IMR-90 (cell line): ENCODE results near the gene KRTAP3-1. TPM values are rescaled to one million over a fixed set of nuclear protein-coding genes. Genes with fewer than 3 reads are reported as not detected.

Experiments used
- ATAC-seq: fragments of 200-7000 bp; cut with Tn5 transposase; 2 replicates; pipeline ENCODE4 v1.9.1; 2020; ENCODE audit warnings: low read depth, mild to moderate bottlenecking, moderate library complexity
- BruUV-seq: library from RNA; stranded (reverse); fragments of 400-500 nt; replicated peaks from 2 replicates; lab custom pipeline; 2021; lab: Mats Ljungman, UMichigan
- CTCF ChIA-PET: fragments of 300-600 bp; formaldehyde crosslinking; extraction: SDS; loops from one replicate; lab custom pipeline; 2021; ENCODE audit warnings: antibody characterized with exemption; lab: Yijun Ruan, JAX
- POLR2A ChIA-PET: fragments of 300-600 bp; sonication (Branson Sonifier 250); formaldehyde crosslinking; loops from one replicate; lab custom pipeline; 2022; ENCODE audit warnings: antibody characterized with exemption; ENCODE audit not compliant: unreplicated experiment; lab: Charles Lee
- DNase-seq: peaks from one replicate; pipeline ENCODE4 v3.0.0; 2013
- H2AFZ ChIP-seq: replicated peaks from 2 replicates; pipeline ENCODE3; 2013; ENCODE audit warnings: low read length, mild to moderate bottlenecking; ENCODE audit not compliant: poor library complexity
- H2AK5ac ChIP-seq: 2 replicates; pipeline ENCODE4 v1.6.1; 2013; ENCODE audit warnings: low read depth, low read length, inconsistent platforms
- H2AK9ac ChIP-seq: replicated peaks from 2 replicates; pipeline ENCODE3; 2013; ENCODE audit warnings: mild to moderate bottlenecking, low read depth, low read length, moderate library complexity; ENCODE audit not compliant: poor library complexity
- H2BK120ac ChIP-seq: 2 replicates; pipeline ENCODE4 v1.6.1; 2013; ENCODE audit warnings: low read depth, low read length, inconsistent platforms
- H2BK15ac ChIP-seq: 3 replicates; pipeline ENCODE4 v1.6.1; 2013; ENCODE audit warnings: low read depth, low read length, inconsistent platforms
- H2BK20ac ChIP-seq: 2 replicates; pipeline ENCODE4 v1.6.1; 2013; ENCODE audit warnings: low read depth, mild to moderate bottlenecking, inconsistent platforms, low read length, moderate library complexity
- H2BK5ac ChIP-seq: 2 replicates; pipeline ENCODE4 v1.6.1; 2013; ENCODE audit warnings: mild to moderate bottlenecking, low read depth, low read length, inconsistent platforms; ENCODE audit not compliant: poor library complexity, severe bottlenecking
- H3K14ac ChIP-seq: replicated peaks from 2 replicates; pipeline ENCODE4 v1.6.1; 2013; ENCODE audit warnings: low read depth, low read length, inconsistent platforms
- H3K18ac ChIP-seq: 2 replicates; pipeline ENCODE4 v1.6.1; 2013; ENCODE audit warnings: low read depth, low read length, control low read depth
- H3K23ac ChIP-seq: 2 replicates; pipeline ENCODE4 v1.6.1; 2013; ENCODE audit warnings: low read depth, low read length, inconsistent platforms
- H3K27ac ChIP-seq: 2 replicates; pipeline ENCODE4 v1.5.1; 2013; ENCODE audit warnings: mild to moderate bottlenecking, control low read depth, low read length; ENCODE audit not compliant: insufficient read depth
- H3K27me3 ChIP-seq: 2 replicates; pipeline ENCODE4 v1.6.1; 2013; ENCODE audit warnings: low read length; ENCODE audit not compliant: control insufficient read depth, insufficient read depth
- H3K36me3 ChIP-seq: 2 replicates; pipeline ENCODE4 v1.6.1; 2013; ENCODE audit warnings: low read length, mixed read lengths; ENCODE audit not compliant: control insufficient read depth, insufficient read depth
- H3K4ac ChIP-seq: 2 replicates; pipeline ENCODE4 v1.6.1; 2013; ENCODE audit warnings: low read depth, low read length, inconsistent platforms
- H3K4me1 ChIP-seq: 2 replicates; pipeline ENCODE4 v1.6.1; 2013; ENCODE audit warnings: low read length, mixed read lengths; ENCODE audit not compliant: control insufficient read depth, insufficient read depth
- H3K4me2 ChIP-seq: 2 replicates; pipeline ENCODE4 v1.6.1; 2013; ENCODE audit warnings: low read depth, mild to moderate bottlenecking, control low read depth, low read length, moderate library complexity
- H3K4me3 ChIP-seq: 2 replicates; pipeline ENCODE4 v1.5.1; 2013; ENCODE audit warnings: low read depth, mild to moderate bottlenecking, control low read depth, low read length, moderate library complexity; ENCODE audit not compliant: insufficient read depth
- H3K56ac ChIP-seq: 2 replicates; pipeline ENCODE4 v1.6.1; 2013; ENCODE audit warnings: low read length, inconsistent platforms; ENCODE audit not compliant: insufficient read depth; ENCODE audit errors: extremely low read depth
- H3K79me1 ChIP-seq, 2 experiments: 2 replicates each; pipeline ENCODE4 v1.6.1; 2013; ENCODE audit warnings: low read length in 2 of 2, inconsistent platforms in 1 of 2, low read depth in 1 of 2
- H3K9ac ChIP-seq: 2 replicates; pipeline ENCODE4 v1.6.1; 2013; ENCODE audit warnings: low read depth, low read length, control low read depth
- H3K9me1 ChIP-seq: 2 replicates; pipeline ENCODE4 v1.6.1; 2013; ENCODE audit warnings: low read length, inconsistent platforms; ENCODE audit not compliant: insufficient read depth
- H3K9me3 ChIP-seq: 2 replicates; pipeline ENCODE4 v1.6.1; 2013; ENCODE audit warnings: low read length; ENCODE audit not compliant: control insufficient read depth, insufficient read depth
- H4K20me1 ChIP-seq: 2 replicates; pipeline ENCODE4 v1.6.1; 2013; ENCODE audit warnings: low read length, inconsistent platforms; ENCODE audit not compliant: insufficient read depth
- H4K5ac ChIP-seq: 2 replicates; pipeline ENCODE4 v1.6.1; 2013; ENCODE audit warnings: mild to moderate bottlenecking, low read depth, low read length, control low read depth
- H4K8ac ChIP-seq, 2 experiments: 2 replicates each; pipeline ENCODE4 v1.6.1; 2013; ENCODE audit warnings: low read depth in 2 of 2, low read length in 2 of 2, control low read depth in 1 of 2, inconsistent platforms in 1 of 2
- H4K91ac ChIP-seq: 2 replicates; pipeline ENCODE4 v1.6.1; 2013; ENCODE audit warnings: low read depth, low read length, inconsistent platforms; ENCODE audit not compliant: insufficient read depth
- BHLHE40 ChIP-seq: fragments of 150-350 bp; IDR thresholded peaks from 2 replicates; pipeline ENCODE4 v1.6.1; 2016; ENCODE audit warnings: mild to moderate bottlenecking, low read depth, low read length
- CEBPB ChIP-seq: IDR thresholded peaks from 2 replicates; pipeline ENCODE4 v1.6.1; 2012; ENCODE audit warnings: low read depth, low read length, improper control_type of control experiment
- CHD1 ChIP-seq: IDR thresholded peaks from 2 replicates; pipeline ENCODE4 v1.6.1; 2012; ENCODE audit warnings: low read depth, low read length, improper control_type of control experiment
- CTCF ChIP-seq: conservative IDR thresholded peaks from 2 replicates; pipeline ENCODE4 v1.5.1; 2012; ENCODE audit warnings: mild to moderate bottlenecking, low read depth, low read length, improper control_type of control experiment
- ELK1 ChIP-seq: fragments of 150-350 bp; IDR thresholded peaks from 2 replicates; pipeline ENCODE4 v1.6.1; 2016; ENCODE audit warnings: low read depth, mild to moderate bottlenecking, low read length, moderate library complexity, borderline replicate concordance
- FOS ChIP-seq: fragments of 150-350 bp; IDR thresholded peaks from 2 replicates; pipeline ENCODE4 v1.6.1; 2016; ENCODE audit warnings: low read depth, low read length
- MAFK ChIP-seq: IDR thresholded peaks from 2 replicates; pipeline ENCODE4 v1.6.1; 2012; ENCODE audit warnings: low read depth, low read length, improper control_type of control experiment
- MAZ ChIP-seq: IDR thresholded peaks from 2 replicates; pipeline ENCODE4 v1.6.1; 2012; ENCODE audit warnings: low read depth, mild to moderate bottlenecking, low read length, improper control_type of control experiment, moderate library complexity, borderline replicate concordance
- MXI1 ChIP-seq: IDR thresholded peaks from 2 replicates; pipeline ENCODE4 v1.6.1; 2012; ENCODE audit warnings: low read depth, mild to moderate bottlenecking, low read length, moderate library complexity, borderline replicate concordance
- NFE2L2 ChIP-seq: fragments of 150-350 bp; IDR thresholded peaks from 2 replicates; pipeline ENCODE4 v1.6.1; 2016; ENCODE audit warnings: low read depth, mild to moderate bottlenecking, low read length
- POLR2A ChIP-seq: IDR thresholded peaks from 2 replicates; pipeline ENCODE4 v1.6.1; 2012; ENCODE audit warnings: mild to moderate bottlenecking, low read depth, low read length
- RAD21 ChIP-seq: IDR thresholded peaks from 2 replicates; pipeline ENCODE4 v1.6.1; 2012; ENCODE audit warnings: low read length, improper control_type of control experiment
- RCOR1 ChIP-seq: IDR thresholded peaks from 2 replicates; pipeline ENCODE4 v1.6.1; 2012; ENCODE audit warnings: mild to moderate bottlenecking, low read length, improper control_type of control experiment; ENCODE audit not compliant: insufficient replicate concordance
- RFX5 ChIP-seq: IDR thresholded peaks from 2 replicates; pipeline ENCODE4 v1.8.0; 2012; ENCODE audit warnings: low read depth, mild to moderate bottlenecking, low read length, moderate library complexity
- SMC3 ChIP-seq: fragments of 150-350 bp; IDR thresholded peaks from 2 replicates; pipeline ENCODE4 v1.6.1; 2016; ENCODE audit warnings: low read depth, mild to moderate bottlenecking, antibody characterized with exemption, low read length, moderate library complexity
- USF2 ChIP-seq: fragments of 150-350 bp; IDR thresholded peaks from 2 replicates; pipeline ENCODE4 v1.6.1; 2017; ENCODE audit warnings: mild to moderate bottlenecking, antibody characterized with exemption, low read length, low read depth
- WGBS, 2 experiments: methylation state at CpG; one replicate each; pipeline versions ENCODE4 v1.1.5 to v1.1.7; 2013; ENCODE audit warnings: missing lambda C conversion rate in 2 of 2; ENCODE audit not compliant: insufficient read length in 1 of 2; ENCODE audit errors: extremely low coverage in 2 of 2; 5-methylcytosine and 5-hydroxymethylcytosine counted together
- dilution Hi-C: fragments of 300-500 bp; cut with HindIII; formaldehyde crosslinking; loops from one replicate; pipeline ENCODE4 v1.14.3; 2018; ENCODE audit warnings: low sequenced_read_pairs; ENCODE audit not compliant: unreplicated experiment
- in situ Hi-C: fragments of 300-500 bp; cut with MboI; formaldehyde crosslinking; loops from 3 replicates; pipeline ENCODE4 v1.14.3; 2019; ENCODE audit warnings: low sequenced_read_pairs, inconsistent platforms, mixed read lengths
- intact Hi-C: fragments of 100-400 bp; cut with micrococcal nuclease; formaldehyde crosslinking; loops from 2 replicates; pipeline ENCODE4 v1.10.0; 2022
- polyA plus RNA-seq, 3 experiments: library from polyadenylated mRNA; depleted of rRNA; stranded (reverse); fragments of >200 nt; gene quantifications; 2 replicates each; pipeline ENCODE4 v1.2.3, GENCODE V29; 2012; ENCODE audit warnings: low replicate concordance in 1 of 3
- total RNA-seq: library from RNA; depleted of rRNA; stranded (reverse); fragments of >200 nt; gene quantifications from 2 replicates; pipeline ENCODE4 v1.2.3, GENCODE V29; 2012

KRTAP3-1 gene
- total and polyA plus RNA-seq, 2 of the 4 experiments (the other 2 are of a cell fraction): not detected

GRCh38 chr17:41009936-41010335, 1.0 kb upstream of the KRTAP3-1 start:
- no peak overlapping the region for H3K23ac ChIP-seq
- no peak overlapping the region for H2AK5ac ChIP-seq
- no peak overlapping the region for H3K4me2 ChIP-seq
- ATAC-seq (no peak), DNase-seq (no peak)
- no peaks in the 10 kb centered on the region for H3K79me1 ChIP-seq
- H4K91ac ChIP-seq: no peak overlapping the region
- no peak overlapping the region for H3K27ac ChIP-seq
- H2BK5ac ChIP-seq: no peak overlapping the region
- H2AFZ ChIP-seq: no peak overlapping the region
- no peak overlapping the region for H3K18ac ChIP-seq
- H4K5ac ChIP-seq: no peak overlapping the region
- H3K27me3 ChIP-seq: no peaks in the 10 kb centered on the region
- no CpG with 5 or more reads among the region's 1 CpG for WGBS, 2 experiments
- no peak overlapping the region for H3K14ac ChIP-seq
- no peak overlapping the region for H4K8ac ChIP-seq
- TF ChIP-seq MXI1 (no peak), ELK1 (no peak), CTCF (no peak), BHLHE40 (no peak), RAD21 (no peak), NFE2L2 (no peak), FOS (no peak), POLR2A (no peak), MAZ (no peak), USF2 (no peak), RFX5 (no peak), CHD1 (no peak), CEBPB (no peak), RCOR1 (no peak), MAFK (no peak), SMC3 (no peak)
- H2BK15ac ChIP-seq: no peak overlapping the region
- H3K9ac ChIP-seq: no peak overlapping the region
- H4K20me1 ChIP-seq: no peaks in the 10 kb centered on the region
- peaks cover 1% of the 10 kb centered on the region; the same call in 1 of the 2 replicates for H3K4me1 ChIP-seq
- H2BK120ac ChIP-seq: no peak overlapping the region
- H2BK20ac ChIP-seq: no peak overlapping the region
- intact Hi-C loops (no loop called here), in situ Hi-C loops (no loop called here), dilution Hi-C loops (no loop called here)
- H2AK9ac ChIP-seq: no peak overlapping the region
- H3K9me1 ChIP-seq: no peaks in the 10 kb centered on the region; the same call in 1 of the 2 replicates
- no peak overlapping the region for H3K4ac ChIP-seq
- no TSS peak for BruUV-seq
- H3K9me3 ChIP-seq: no peaks in the 10 kb centered on the region
- ChIA-PET CTCF (interaction anchor here (0.9 kb wide), 1 partner anchor 11 kb away, joined by 3 read pairs; no protein-coding TSS in a partner anchor), POLR2A (no interaction called here)
- H3K4me3 ChIP-seq: no peak overlapping the region
- H3K56ac ChIP-seq: no peak overlapping the region
- no peaks in the 10 kb centered on the region for H3K36me3 ChIP-seq
